ENCODE data around the gene GPR39.
"Not testable (repeated sequence)": the region's sequence is repeated elsewhere in the genome, so short reads cannot be mapped to it uniquely, and the experiment has no call there.

The GPR39 gene

GRCh38 chr2:132522901-132523300 lies 106.3 kb downstream of the GPR39 start:
- Histone ChIP-seq H3K9me3 (no peaks in the 10 kb centered on the region), H3K27me3 (no peaks in the 10 kb centered on the region), H3K4me3 (no peak overlapping the region), H3K4me1 (no peaks in the 10 kb centered on the region), H3K27ac (no peak overlapping the region), H3K36me3 (no peaks in the 10 kb centered on the region)
- DNase-seq, result no peak
- intact Hi-C loops (cut with DNase I; ENCODE audit: low total_unique reads), result no loop called here
- TF ChIP-seq CTCF (IDR thresholded peaks at IDR 0.05), result no peak

GRCh38 chr2:132537061-132537460 lies 120.5 kb downstream of the GPR39 start:
- H3K27ac ChIP-seq; DNase-seq; H3K4me1 ChIP-seq; H3K4me3 ChIP-seq; H3K9me3 ChIP-seq; H3K27me3 ChIP-seq; H3K36me3 ChIP-seq; intact Hi-C loops (cut with DNase I; ENCODE audit: low total_unique reads): not testable (repeated sequence)

GRCh38 chr2:132538331-132538855 lies 121.8 kb downstream of the GPR39 start:
- intact Hi-C loops (cut with DNase I; ENCODE audit: low total_unique reads), result no loop called here
- Histone ChIP-seq H3K9me3 (no peaks in the 10 kb centered on the region), H3K27ac (no peak overlapping the region), H3K27me3 (no peaks in the 10 kb centered on the region), H3K4me1 (no peaks in the 10 kb centered on the region), H3K4me3 (no peak overlapping the region), H3K36me3 (no peaks in the 10 kb centered on the region)
- no peak for TF ChIP-seq CTCF (IDR thresholded peaks at IDR 0.05)
- DNase-seq, result no peak

GRCh38 chr2:132540166-132540565 lies 123.6 kb downstream of the GPR39 start:
- Histone ChIP-seq H3K4me3 (no peak overlapping the region), H3K36me3 (no peaks in the 10 kb centered on the region), H3K27ac (no peak overlapping the region), H3K27me3 (no peaks in the 10 kb centered on the region), H3K4me1 (no peaks in the 10 kb centered on the region), H3K9me3 (no peaks in the 10 kb centered on the region)
- TF ChIP-seq CTCF (IDR thresholded peaks at IDR 0.05), result no peak
- DNase-seq, result no peak
- intact Hi-C loops (cut with DNase I; ENCODE audit: low total_unique reads), result no loop called here

GRCh38 chr2:132542953-132543569 lies 126.5 kb downstream of the GPR39 start:
- no peak for TF ChIP-seq CTCF (IDR thresholded peaks at IDR 0.05)
- no peaks in the 10 kb centered on the region for H3K9me3 ChIP-seq
- no peak for DNase-seq
- no peak overlapping the region for H3K27ac ChIP-seq
- intact Hi-C loops (cut with DNase I; ENCODE audit: low total_unique reads), result no loop called here
- no peaks in the 10 kb centered on the region for H3K36me3 ChIP-seq
- no peak overlapping the region for H3K4me3 ChIP-seq
- H3K27me3 ChIP-seq, result no peaks in the 10 kb centered on the region
- H3K4me1 ChIP-seq, result no peaks in the 10 kb centered on the region

- no peak overlapping the region for H3K27ac ChIP-seq
- H3K27me3 ChIP-seq, result no peaks in the 10 kb centered on the region
- H3K9me3 ChIP-seq, result no peaks in the 10 kb centered on the region
- H3K4me1 ChIP-seq, result no peaks in the 10 kb centered on the region
- no peak overlapping the region for H3K4me3 ChIP-seq
- no peak for TF ChIP-seq CTCF (IDR thresholded peaks at IDR 0.05)
- DNase-seq, result no peak
- no peaks in the 10 kb centered on the region for H3K36me3 ChIP-seq
- intact Hi-C loops (cut with DNase I; ENCODE audit: low total_unique reads), result no loop called here
Observed at GRCh38 chr2:132544006-132544630, 127.5 kb downstream of the GPR39 start.

Data from tibial artery (tissue), 4 donors.